HuH-7.5 (cell line): Measurements from ENCODE around the gene ARHGAP19.
A peak's percentile ranks its signal among the peaks of the same experiment; 100 is the strongest.

Source experiments
- DNase-seq: peaks from one replicate; pipeline ENCODE4 v3.0.0; 2011; ENCODE audit warnings: low spot score

Gene ARHGAP19

DNA sequence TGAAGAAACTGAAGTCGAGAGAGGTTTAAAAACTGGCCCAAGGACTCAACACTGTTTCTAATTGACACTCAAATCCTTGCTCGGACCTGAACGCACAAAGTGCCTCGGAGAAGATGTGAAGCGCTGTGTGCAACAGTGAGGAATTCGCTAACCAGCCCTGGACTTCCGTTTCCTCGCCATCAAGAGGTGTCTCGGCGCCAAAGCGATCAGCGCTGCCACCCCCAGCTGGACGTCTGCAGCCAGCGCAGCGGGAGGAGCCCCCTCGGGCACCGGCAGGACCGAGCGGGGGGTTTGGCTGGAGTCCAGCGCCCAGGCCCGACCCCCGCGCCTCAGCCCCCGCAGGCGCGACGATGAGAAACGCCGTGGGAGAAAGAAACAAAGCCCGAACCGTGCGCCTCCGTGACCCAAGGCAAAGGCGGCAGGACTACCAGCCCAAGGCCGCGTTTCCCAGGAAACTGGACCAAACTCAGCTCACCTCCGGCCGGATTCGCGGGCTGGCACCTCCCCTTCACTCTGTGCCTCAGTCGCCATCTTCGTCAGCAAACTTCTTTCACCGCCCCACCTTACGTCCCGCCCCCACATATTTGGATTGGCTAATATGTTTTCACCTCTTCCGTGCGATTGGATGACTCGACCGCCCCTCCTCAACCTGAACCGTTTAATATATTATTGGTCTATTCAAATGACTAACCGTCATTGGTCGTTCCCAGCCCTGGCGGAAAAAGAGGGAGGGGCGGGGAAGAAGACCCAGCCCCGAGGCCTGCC is at the start of gene ARHGAP19:
Gene ARHGAP19, minus strand, starts transcription at position 541 of the 765 bp plus-strand sequence. Its CDS starts 10 bp downstream, at position 531.
- peak; percentile 80 for DNase-seq

- DNase-seq, result no peak
Observed at GRCh38 chr10:97341416-97341815, 49.0 kb upstream of the ARHGAP19 start.

GRCh38 chr10:97338041-97338440 is 45.6 kb upstream of the ARHGAP19 start:
- DNase-seq, result no peak

GRCh38 chr10:97336942-97337831 is 44.8 kb upstream of the ARHGAP19 start:
- DNase-seq, result no peak

DNA sequence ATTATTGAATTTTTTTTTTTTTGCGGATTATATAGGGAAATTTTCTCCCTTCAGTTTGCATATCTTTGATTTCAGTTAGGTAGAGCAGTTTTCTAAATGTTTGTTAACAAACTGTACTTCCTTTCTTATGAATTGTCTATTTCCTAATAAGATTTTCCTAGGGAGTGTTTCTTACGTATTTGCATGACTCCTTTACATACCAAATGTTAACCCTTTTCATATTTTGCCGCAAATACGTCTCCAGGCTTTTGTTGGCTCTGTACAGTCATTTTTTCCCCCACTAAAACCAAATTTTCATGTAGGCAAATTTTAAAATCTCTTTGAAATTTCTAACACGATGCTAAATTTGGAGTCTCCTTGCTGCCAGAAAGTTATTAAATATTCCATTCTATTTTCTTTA is 44.0 kb upstream of the ARHGAP19 start:
- DNase-seq, result no peak

DNA sequence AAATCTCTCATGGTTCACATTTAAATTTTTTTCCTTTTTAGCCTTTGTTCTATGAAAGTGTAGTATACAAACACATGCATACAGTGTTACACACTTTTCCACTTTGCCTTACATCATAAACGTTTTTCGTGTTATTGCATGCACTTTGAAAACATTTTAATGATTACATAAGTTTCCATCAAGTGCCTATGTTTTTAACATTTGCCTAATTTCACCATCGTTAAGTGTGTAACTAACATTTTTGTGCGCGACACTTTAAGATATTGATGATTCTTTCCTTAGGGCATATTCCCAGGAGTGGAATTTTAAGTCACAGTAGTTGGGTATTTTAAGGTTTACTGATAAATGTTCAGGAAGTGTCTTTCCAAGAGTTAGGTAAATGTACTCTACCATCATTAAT is 43.6 kb upstream of the ARHGAP19 start:
- no peak for DNase-seq

DNA sequence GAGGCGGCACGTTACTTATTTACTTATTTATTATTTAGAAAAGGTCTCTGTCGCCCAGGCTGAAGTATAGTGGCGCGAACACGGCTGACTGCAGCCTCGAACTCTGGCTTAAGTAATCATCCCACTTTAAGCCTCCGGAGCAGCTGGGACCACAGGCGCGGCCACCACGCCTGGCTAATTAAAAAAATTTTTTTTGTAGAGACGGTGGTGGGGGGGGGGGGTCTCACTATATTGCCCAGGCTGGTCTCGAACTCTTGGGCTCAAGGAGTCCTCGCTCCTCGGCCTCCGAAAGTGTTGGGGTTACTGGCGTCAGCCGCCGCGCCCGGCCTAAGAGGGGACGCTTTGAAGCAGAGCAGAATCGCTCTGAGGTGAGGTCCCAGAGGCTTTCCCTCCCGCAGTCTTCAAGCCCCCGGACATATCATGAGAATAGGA is 42.8 kb upstream of the ARHGAP19 start:
- no peak for DNase-seq

GRCh38 chr10:97334370-97335175 is 42.1 kb upstream of the ARHGAP19 start, which contains the start of gene FRAT2:
FRAT2 (minus strand) TSS chr10:97334729; CDS start chr10:97334572, 157 bp downstream.
- DNase-seq, result peak; percentile 93

DNA sequence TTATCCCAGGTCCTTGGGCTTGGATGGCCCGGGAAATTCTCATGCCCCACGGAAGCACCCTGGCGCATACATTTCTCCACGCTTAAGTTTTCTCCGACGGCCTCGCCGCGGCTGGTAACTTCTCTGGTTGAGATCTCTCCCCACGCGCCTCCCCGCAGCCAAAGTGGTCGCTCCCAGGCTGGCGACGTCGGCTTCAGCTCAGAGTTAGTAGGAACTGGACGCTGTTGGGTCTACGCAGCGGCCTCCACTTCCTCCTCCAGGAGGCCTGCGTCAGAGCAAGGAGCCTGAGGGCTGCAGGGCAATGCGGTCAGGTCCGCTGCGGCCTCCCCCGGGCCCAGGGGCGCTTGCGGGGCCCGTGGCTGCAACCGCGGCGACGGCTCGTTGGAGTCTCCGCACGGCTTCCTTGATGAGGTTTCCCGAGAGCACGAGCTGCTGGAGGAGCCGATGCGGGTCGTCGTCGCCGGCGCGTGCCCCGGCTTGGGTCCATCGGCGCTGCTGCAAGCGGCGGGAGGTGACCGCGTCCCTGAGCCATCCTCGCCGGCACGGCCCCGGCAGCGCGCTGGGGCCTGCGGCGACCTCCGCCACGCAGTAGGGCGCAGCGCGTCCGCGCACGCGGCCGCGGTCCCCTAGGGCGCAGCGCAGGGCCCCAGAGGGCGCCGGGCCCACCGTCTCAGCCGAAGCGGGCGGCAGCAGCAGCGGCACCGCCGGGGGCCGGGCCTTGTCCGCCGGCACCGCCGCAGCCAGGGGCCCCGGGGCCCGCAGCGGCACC is 41.3 kb upstream of the ARHGAP19 start:
- no peak for DNase-seq

DNA sequence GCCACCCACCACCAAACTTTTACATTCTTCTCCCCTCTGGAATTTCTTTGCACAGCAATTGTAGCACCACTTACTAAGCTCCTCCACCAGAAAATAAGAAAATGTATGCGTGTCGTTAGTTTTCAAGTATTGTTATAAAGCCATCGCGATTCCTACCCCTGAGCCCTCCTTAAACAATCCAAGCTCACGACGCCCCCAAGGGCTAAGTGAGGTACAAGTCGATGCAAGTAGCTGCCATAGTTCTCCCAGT is 40.8 kb upstream of the ARHGAP19 start:
- DNase-seq, result no peak

DNA sequence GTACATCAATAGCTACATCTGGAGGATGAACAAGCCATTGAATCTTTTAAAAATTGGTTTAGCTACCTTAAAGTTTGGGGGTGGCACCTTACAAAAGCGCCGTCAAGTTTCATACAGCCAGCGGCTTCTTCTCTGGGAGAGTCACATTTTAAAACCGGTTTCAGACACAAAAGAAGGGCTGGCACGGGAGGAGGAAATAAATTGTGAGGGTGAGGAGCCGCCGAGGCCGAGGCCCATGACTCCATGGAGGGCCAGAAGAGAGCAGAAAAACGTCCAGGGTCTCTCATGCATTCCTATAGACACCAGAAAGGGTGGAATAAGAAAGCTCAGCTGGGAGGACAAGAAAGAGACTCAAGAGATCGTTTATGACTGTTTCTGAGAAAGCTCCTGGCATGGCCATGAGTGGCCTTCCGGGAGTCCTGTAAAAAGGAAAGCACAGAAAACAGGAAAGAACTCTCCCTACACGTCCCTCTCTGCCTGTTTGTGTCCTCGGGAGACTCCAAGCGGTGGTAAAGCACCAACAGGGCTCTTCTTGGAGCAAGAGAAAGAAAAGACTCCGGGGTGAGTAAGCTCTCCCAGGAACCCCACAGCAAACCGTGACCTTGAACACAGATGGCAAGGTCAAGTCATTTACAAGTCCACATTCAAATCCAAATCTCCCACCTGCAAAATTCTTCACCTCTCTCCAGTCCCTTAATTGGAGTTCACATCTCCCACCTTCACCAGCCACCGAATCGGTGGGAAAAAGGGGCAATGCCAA is 40.3 kb upstream of the ARHGAP19 start:
- DNase-seq, result no peak

DNA sequence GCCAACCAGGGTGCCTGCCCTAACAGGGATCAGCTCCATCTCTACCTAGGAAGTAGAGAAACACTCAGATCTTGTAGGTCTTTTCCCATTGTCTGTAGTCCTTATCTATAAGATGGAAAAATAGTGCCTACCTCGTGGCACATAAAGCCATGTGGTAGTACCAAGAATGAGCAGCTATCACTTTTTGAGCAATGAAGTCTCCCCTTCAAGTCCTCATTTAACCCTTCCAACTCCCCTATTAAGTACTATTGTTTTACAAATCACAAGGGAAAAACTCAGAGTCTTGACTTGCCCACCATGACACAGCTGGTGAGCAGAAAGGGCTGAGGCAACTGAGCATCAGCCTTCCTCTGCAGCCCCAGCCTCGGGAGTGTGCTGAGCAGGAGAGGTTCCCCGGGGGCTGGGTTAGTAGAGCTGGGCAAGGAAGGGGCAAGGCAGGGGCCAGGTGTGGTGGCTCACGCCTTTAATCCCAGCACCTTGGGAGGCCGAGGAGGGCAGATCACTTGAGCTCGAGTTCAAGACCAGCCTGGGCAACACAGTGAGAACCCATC is 38.8 kb upstream of the ARHGAP19 start:
- no peak for DNase-seq

- DNase-seq, result no peak
Observed at GRCh38 chr10:97329766-97330165, 37.3 kb upstream of the ARHGAP19 start.

- peak; percentile 71 for DNase-seq
Observed at GRCh38 chr10:97328646-97329453, 36.4 kb upstream of the ARHGAP19 start.

DNA sequence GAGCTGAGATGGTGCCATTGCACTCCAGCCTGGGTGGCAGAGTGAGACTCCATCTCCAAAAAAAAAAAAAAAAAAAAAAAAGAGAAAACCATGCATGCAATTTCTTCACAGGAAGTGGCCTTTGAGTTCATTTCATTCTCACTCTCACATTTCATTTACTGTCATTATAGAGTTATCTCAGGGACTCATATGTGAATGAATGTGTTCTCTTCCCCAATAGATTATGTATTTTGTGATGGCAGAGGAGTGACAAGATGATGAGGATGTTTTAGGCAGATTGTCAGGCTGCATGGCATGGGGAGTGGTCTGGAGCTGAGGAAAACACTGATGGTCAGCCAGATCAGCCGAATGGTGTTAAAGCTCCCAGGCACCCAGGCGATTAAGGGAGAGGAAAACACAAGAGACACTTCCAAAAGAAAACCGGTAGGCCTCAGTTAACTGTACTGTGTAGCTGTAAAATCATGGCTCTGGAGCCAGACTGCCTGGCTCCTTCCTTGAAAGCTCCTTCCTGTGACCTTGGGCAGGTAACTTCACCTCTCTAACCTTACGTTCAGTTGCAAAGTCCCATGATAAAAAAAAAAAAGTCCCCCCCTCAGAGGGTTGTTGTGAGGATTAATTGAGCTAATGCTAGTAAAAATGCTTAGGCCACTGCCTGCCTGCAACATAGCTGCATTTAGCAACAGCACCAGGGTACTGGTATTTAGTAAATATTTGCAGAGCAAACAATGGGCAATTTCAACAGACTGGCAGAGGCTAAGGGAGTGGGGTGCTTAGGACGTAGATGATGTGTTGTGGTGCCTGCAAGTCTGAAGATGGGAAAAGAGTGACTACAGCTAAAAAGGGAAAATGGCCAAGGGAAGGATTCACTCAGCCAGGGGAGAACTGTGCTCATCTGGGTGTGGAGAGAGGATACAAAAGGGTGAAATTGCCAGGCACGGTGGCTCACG is 35.2 kb upstream of the ARHGAP19 start:
- DNase-seq, result peak; percentile 79

DNA sequence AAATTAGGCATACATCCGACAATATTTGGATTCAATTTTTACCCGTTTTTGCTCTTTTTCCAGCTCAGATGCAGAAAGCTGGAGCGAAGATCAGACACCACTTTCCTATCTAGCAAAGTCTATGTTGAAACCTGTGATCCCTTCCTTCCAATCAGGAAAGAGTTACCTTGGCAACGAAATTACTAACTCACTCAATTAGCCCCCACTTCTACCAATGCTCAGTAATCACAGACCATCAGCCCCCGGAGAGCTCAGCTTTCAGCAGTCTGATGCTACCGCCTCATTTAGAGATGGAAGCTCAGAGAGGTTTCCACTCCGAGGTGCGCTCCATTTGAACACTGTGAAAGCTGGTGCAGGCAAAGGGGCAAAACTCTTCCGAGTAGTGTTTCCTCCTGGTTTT is 33.3 kb upstream of the ARHGAP19 start:
- no peak for DNase-seq

DNA sequence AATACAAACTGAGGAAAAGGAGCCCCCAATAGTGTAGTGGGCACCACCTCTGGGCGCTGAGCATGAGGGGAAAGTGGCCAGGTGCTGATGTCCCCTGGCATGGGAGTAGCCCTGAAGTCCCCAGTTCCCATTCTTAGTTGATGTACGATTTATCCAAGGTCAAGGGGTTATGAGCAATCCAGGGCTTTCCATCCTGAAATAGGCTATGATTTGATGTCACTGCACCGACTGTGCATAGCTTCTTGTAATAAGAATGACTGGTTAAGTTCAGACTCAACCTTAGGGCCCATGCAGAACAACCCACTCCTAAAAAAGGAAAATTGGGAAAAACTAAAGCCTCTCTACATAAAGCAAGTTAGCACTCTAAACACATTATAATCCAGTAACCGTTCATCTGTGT is 31.1 kb upstream of the ARHGAP19 start:
- no peak for DNase-seq

DNA sequence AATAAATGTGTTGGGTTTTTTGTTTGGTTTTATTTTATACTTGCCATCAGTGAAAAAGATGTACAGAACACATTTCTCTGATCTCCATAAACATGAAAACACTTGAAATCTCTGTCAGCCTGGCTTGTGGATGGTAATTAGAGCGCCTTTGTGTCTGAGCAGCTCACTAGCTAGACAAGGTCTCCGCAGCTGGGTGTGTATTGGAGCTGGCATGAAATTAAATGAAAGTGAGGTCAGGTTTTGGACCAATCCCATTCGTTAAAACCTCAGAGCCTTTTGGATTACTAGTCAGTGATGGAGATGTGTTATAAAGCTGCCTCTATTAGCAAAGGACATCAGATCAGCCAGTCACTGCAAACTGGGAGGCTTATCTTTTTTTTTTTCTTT is 29.4 kb upstream of the ARHGAP19 start:
- no peak for DNase-seq
